ENCODE results near the gene HARS2.
A peak's percentile ranks its signal among the peaks of the same experiment; 100 is the strongest.
"Not testable (repeated sequence)": the region's sequence is repeated elsewhere in the genome, so short reads cannot be mapped to it uniquely, and the experiment has no call there.

Gene HARS2

DNA sequence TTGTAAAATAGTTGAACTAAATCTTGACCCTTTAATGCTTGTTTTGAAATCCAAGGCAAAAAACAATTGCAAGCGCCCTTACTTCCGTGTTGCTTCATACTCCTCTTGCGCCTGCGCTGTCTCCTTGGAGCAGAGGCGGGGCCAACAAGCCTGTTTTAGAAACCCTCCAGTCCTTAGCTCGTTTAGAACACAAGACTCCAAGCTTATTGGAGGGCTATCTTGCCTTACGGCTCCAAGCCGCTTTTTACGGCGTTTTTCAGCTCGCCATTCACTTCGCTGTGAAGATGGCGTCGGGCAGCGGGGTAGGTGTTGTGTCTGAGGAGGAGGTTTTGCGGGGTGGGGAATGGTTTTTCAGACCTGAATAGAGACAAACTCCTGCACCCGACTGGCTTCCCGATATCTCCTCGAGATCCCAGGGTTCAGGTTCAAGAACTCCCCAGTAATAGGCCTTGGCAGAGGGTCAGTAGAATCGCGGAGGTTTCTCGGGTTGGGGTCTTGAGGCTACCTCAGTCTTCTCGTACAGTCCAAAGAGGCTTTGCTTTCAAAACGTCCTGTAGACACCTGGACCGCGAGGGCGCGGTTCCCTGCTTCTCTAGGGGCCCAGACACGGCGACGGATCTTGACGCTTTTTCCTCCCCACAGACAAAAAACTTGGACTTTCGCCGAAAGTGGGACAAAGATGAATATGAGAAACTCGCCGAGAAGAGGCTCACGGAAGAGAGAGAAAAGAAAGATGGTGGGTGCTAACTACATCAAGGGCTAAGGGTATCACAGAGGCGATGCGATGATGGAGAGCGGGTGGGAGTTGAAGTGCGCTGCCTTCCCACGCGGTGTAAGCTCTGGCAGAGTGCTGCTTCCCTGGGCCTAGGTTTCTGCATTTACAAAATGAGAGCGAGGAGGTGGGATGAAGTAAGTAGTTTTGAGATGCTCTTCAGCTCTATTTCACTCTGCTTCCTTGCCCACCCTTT is 9.2 kb downstream of the HARS2 start, which contains the start of gene ZMAT2:
ZMAT2 (plus strand) TSS at position 271 of the 968 bp plus-strand sequence; CDS start at position 285, 14 bp downstream.
- DNase-seq (ENCODE audit: low spot score) = peak; percentile 99

- no peak for DNase-seq (ENCODE audit: low spot score)
Measured at GRCh38 chr5:140707812-140708211, 16.6 kb downstream of the HARS2 start.

DNA sequence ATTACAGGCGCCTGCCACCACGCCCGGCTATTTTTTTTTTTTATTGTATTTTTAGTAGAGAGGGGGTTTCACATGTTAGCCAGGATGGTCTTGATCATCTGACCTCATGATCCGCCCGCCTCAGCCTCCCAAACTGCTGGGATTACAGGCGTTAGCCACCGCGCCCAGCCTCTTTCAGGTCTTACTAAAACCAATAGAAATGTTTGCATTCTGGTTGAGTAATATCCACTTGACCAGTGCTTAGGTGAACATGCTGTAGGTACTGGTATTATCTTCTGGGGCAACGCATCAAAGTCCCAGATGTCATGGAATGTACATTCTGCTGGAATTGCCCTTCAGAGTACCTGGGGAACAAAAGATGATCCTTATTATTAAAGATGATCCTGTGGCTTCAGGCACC is 17.5 kb downstream of the HARS2 start:
- DNase-seq (ENCODE audit: low spot score) = not testable (repeated sequence)

GRCh38 chr5:140710899-140711552 is 19.8 kb downstream of the HARS2 start:
- DNase-seq (ENCODE audit: low spot score) = peak; percentile 67

DNA sequence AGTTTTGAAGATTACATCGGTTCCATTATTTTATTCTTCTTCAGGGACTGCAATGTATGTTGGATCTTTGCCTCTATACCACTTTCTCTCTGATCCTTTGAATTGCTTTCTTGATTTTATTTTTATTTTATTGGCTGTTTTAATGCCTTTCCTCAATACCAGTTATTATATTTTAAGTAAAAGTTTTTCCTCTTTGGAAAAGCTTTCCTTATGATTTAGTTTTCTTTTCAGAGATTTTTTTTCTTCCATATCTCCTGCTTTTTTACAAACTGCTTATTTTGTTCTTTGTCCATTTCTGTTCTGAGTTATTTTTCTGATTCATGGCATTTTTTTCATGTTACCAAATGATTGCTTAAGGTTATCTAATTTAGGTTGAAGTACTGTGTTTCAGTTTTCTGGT is 20.5 kb downstream of the HARS2 start:
- DNase-seq (ENCODE audit: low spot score) = no peak

DNA sequence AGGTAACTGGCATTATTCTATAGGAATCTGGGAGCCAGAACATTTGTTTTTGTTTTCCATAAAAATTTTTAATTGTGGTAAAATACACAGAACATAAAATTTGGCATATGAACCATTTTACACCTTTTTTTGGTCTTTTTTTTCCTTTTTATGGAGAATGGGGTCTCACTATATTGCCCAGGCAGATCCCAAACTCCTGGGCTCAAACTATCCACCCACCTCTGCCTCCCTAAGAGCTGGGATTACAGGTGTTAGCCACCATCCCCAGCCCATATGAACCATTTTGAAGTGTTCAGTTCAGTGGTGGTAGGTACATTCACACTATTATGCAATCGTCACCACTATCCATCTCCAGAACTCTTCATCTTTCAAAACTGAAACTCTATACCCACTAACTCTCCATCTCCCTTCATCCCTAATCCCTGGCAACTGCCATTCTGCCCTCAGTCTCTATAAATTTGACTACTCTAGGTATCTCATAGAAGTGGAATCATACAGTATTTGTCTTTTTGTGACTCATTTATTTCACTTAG is 22.4 kb downstream of the HARS2 start:
- DNase-seq (ENCODE audit: low spot score) = no peak

GRCh38 chr5:140716238-140716637 is 25.0 kb downstream of the HARS2 start:
- DNase-seq (ENCODE audit: low spot score) = not testable (repeated sequence)

GRCh38 chr5:140718266-140718592 is 27.0 kb downstream of the HARS2 start:
- no peak for DNase-seq (ENCODE audit: low spot score)

GRCh38 chr5:140720738-140721137 is 29.5 kb downstream of the HARS2 start:
- not testable (repeated sequence) for DNase-seq (ENCODE audit: low spot score)

DNA sequence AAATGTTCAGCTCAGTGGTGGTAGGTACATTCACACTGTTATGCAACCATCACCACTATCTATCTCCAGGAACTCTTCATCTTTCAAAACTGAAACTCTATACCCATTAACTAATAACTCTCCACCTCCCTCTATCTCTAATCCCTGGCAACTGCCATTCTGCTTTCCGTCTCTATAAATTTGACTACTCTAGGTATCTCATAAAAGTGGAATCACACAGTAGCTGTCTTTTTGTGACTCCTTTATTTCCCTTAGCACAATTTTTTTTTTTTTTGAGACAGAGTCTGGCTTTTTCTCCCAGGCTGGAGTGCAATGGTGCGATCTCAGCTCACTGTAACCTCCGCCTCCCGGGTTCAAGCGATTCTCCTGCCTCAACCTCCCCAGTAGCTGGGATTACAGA is 30.1 kb downstream of the HARS2 start:
- DNase-seq (ENCODE audit: low spot score) = not testable (repeated sequence)

GRCh38 chr5:140725799-140726471 is 34.7 kb downstream of the HARS2 start:
- DNase-seq (ENCODE audit: low spot score) = no peak

DNA sequence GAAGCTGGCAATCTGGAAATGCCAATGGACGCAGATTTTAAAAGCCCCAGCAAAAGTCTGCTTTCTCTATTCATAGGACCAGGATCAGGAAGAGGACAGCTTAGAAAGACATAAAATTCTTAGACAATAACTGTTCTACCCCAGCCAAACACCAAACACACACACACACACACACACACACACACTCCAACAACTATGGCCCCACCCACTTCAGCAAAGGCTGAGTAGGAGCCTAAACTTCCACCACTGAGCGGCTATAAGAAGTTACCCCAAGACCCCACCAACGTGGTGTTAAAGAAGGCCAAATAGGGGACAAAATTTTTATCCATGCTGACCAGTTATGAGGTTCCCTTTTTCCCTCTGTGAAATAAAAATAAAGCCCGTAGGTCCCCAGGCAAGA is 41.8 kb downstream of the HARS2 start:
- no peak for DNase-seq (ENCODE audit: low spot score)

DNA sequence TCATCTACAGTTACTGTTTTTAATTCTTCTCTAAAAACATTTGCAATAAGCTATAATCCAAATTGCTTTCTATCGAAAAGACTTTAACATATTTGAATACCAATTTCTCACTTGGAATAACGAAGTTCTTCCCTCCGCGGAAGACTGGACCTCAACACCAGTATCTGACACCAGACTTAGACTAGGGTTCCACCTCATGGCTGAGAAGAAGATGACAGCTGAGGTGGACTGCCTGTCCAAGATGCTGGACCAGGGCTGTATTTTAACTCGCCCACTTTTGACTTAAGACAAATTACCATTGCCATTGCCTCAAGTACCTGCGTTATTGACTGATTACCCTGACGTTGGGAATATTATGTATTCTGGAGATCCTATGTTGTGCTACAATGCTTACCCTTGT is 43.1 kb downstream of the HARS2 start:
- DNase-seq (ENCODE audit: low spot score) = no peak

- DNase-seq (ENCODE audit: low spot score) = no peak
Measured at GRCh38 chr5:140737486-140737885, 46.2 kb downstream of the HARS2 start.

GRCh38 chr5:140741967-140742366 is 50.7 kb downstream of the HARS2 start:
- DNase-seq (ENCODE audit: low spot score) = no peak
